Measurements from ENCODE around the gene NCKAP5L. TPM values are rescaled to one million over a fixed set of nuclear protein-coding genes. Genes with fewer than 3 reads are reported as not detected.

NCKAP5L gene
- total and polyA plus RNA-seq, 9 of the 15 experiments (the other 6 are each of a cell fraction or from before 2014, with no cell fraction given), result 0.01 to 14.4 (median 3.7) TPM

DNA sequence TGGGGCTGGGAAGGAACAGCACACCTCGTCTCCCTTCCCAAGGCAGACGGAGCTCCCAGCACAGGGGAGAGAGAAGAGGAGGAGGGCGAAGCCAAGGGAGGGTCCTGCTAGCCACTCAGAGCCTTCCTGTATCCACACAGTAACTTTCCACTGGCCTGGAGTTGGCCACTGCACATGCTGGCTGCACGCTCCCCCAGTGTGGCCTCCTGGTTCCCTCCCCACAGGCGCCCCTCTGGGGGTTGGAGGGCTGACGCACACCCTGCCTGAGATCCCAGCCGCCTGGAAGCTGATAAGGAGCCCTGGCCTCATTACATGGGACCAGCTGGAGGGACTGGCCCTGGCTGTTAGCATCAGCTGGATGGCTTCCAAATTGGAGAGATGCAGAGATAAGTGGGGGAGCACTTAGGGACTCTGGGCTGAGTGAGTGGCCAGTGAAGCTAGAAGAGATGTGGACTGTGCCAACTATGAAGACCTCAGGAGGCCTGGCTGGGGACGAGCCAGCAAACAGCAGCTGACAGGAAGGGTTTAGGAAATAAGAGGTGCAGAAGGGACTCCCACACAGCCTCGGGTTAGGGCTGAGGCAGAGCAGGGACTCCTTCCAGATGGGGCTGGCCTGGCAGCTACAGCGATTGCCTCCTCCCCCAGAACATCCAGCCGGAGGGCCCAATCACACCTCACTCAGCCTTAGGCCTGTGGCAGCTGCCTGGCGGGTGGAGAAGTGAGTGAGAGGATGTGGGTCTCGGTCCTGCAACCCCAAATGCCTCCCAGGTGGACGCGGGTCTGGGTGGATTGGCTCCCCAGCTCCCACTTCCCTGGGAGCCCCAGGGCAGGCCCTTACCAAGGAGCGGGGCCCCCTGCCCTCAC, 41.0 kb upstream of the NCKAP5L start (continued):
- TF ChIP-seq PURB (CRISPR knock-in tag; IDR thresholded peaks at IDR 0.05; ENCODE audit: low read depth) (no peak), PHB2 (IDR thresholded peaks at IDR 0.05; ENCODE audit: low read depth) (0 out of 2 replicates have a peak, but pooled peaks have one; percentile 64), GATAD2B (IDR thresholded peaks at IDR 0.05; ENCODE audit: borderline replicate concordance) (peak; percentile 99), TARDBP (IDR thresholded peaks at IDR 0.05) (peak; percentile 92; the same call in 1 of the 2 replicates), ZNF121 (CRISPR knock-in tag; conservative IDR thresholded peaks at IDR 0.05) (no peak), PHF21A (IDR thresholded peaks at IDR 0.05; ENCODE audit: borderline replicate concordance, low read depth) (peak; percentile 92), ZNF165 (CRISPR knock-in tag; IDR thresholded peaks at IDR 0.05; ENCODE audit: borderline replicate concordance) (no peak), ATF1 (CRISPR knock-in tag; IDR thresholded peaks at IDR 0.05) (no peak), ATF1 (tag; IDR thresholded peaks at IDR 0.05) (peak; percentile 92), TRIM24 (IDR thresholded peaks at IDR 0.05) (peak; percentile 94 to 96), EP400 (IDR thresholded peaks at IDR 0.05) (peak; percentile 74), KDM1A (IDR thresholded peaks at IDR 0.05) (peak; percentile 91 to 93), MBD2 (IDR thresholded peaks at IDR 0.05; ENCODE audit: borderline replicate concordance, low read depth) (peak; percentile 90), FOXJ2 (tag; IDR thresholded peaks at IDR 0.05) (peak; percentile 83)
- TF ChIP-seq, protein P1, sequence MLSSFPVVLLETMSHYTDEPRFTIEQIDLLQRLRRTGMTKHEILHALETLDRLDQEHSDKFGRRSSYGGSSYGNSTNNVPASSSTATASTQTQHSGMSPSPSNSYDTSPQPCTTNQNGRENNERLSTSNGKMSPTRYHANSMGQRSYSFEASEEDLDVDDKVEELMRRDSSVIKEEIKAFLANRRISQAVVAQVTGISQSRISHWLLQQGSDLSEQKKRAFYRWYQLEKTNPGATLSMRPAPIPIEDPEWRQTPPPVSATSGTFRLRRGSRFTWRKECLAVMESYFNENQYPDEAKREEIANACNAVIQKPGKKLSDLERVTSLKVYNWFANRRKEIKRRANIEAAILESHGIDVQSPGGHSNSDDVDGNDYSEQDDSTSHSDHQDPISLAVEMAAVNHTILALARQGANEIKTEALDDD (IDR thresholded peaks at IDR 0.05), result no peak
- TF ChIP-seq, protein P2, sequence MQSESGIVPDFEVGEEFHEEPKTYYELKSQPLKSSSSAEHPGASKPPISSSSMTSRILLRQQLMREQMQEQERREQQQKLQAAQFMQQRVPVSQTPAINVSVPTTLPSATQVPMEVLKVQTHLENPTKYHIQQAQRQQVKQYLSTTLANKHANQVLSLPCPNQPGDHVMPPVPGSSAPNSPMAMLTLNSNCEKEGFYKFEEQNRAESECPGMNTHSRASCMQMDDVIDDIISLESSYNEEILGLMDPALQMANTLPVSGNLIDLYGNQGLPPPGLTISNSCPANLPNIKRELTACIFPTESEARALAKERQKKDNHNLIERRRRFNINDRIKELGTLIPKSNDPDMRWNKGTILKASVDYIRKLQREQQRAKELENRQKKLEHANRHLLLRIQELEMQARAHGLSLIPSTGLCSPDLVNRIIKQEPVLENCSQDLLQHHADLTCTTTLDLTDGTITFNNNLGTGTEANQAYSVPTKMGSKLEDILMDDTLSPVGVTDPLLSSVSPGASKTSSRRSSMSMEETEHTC (IDR thresholded peaks at IDR 0.05), result peak; percentile 70; the same call in 1 of the 2 replicates
- TF ChIP-seq, protein P3, sequence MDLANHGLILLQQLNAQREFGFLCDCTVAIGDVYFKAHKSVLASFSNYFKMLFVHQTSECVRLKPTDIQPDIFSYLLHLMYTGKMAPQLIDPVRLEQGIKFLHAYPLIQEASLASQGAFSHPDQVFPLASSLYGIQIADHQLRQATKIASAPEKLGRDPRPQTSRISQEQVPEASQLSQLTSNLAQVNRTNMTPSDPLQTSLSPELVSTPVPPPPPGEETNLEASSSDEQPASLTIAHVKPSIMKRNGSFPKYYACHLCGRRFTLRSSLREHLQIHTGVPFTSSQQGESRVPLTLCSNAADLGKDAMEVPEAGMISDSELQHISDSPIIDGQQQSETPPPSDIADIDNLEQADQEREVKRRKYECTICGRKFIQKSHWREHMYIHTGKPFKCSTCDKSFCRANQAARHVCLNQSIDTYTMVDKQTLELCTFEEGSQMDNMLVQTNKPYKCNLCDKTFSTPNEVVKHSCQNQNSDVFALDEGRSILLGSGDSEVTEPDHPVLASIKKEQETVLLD (IDR thresholded peaks at IDR 0.05), result peak; percentile 86
- TF ChIP-seq, protein P4, sequence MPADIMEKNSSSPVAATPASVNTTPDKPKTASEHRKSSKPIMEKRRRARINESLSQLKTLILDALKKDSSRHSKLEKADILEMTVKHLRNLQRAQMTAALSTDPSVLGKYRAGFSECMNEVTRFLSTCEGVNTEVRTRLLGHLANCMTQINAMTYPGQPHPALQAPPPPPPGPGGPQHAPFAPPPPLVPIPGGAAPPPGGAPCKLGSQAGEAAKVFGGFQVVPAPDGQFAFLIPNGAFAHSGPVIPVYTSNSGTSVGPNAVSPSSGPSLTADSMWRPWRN (IDR thresholded peaks at IDR 0.05; ENCODE audit: low read depth), result peak; percentile 97
- TF ChIP-seq, protein P5, sequence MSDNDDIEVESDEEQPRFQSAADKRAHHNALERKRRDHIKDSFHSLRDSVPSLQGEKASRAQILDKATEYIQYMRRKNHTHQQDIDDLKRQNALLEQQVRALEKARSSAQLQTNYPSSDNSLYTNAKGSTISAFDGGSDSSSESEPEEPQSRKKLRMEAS (CRISPR knock-in tag; IDR thresholded peaks at IDR 0.05), result peak; percentile 78; the same call in 1 of the 2 replicates
- TF ChIP-seq, protein P6, sequence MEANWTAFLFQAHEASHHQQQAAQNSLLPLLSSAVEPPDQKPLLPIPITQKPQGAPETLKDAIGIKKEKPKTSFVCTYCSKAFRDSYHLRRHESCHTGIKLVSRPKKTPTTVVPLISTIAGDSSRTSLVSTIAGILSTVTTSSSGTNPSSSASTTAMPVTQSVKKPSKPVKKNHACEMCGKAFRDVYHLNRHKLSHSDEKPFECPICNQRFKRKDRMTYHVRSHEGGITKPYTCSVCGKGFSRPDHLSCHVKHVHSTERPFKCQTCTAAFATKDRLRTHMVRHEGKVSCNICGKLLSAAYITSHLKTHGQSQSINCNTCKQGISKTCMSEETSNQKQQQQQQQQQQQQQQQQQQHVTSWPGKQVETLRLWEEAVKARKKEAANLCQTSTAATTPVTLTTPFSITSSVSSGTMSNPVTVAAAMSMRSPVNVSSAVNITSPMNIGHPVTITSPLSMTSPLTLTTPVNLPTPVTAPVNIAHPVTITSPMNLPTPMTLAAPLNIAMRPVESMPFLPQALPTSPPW (CRISPR knock-in tag; IDR thresholded peaks at IDR 0.05), result peak; percentile 96
- TF ChIP-seq, protein P7, sequence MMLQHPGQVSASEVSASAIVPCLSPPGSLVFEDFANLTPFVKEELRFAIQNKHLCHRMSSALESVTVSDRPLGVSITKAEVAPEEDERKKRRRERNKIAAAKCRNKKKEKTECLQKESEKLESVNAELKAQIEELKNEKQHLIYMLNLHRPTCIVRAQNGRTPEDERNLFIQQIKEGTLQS (IDR thresholded peaks at IDR 0.05), result peak; percentile 93
- TF ChIP-seq, protein P7 (CRISPR knock-in tag; conservative IDR thresholded peaks at IDR 0.05), result peak; percentile 92

All from K562 (cell line).